Activated T-helper 2 cell treated with anti-CD3 and anti-CD28 coated beads, Interferon-gamma antibody, Interleukin-2, Interleukin-4, amounts not matched to agents 10 μg/mL and 5 μg/mL and 100 μg/mL, durations not matched to agents 14 hours and 24 hours and 36 hours (primary cell): ENCODE measurements around the gene SPRY4. TPM values are rescaled to one million over a fixed set of nuclear protein-coding genes. Genes with fewer than 3 reads are reported as not detected.
"Not testable (repeated sequence)": the region's sequence is repeated elsewhere in the genome, so short reads cannot be mapped to it uniquely, and the experiment has no call there.

Experiments
- DNase-seq: peaks from one replicate; pipeline ENCODE4 v3.0.0; 2021; ENCODE audit warnings: low spot score
- H3K27ac Mint-ChIP-seq: one replicate; pipeline ENCODE4 v1.8.0; 2021; ENCODE audit warnings: mixed read lengths
- H3K27me3 Mint-ChIP-seq: one replicate; pipeline ENCODE4 v1.8.0; 2021; ENCODE audit warnings: low read depth, mixed read lengths
- H3K36me3 Mint-ChIP-seq: one replicate; pipeline ENCODE4 v1.8.0; 2021; ENCODE audit warnings: low read depth, mixed read lengths
- H3K4me1 Mint-ChIP-seq: one replicate; pipeline ENCODE4 v1.8.0; 2021; ENCODE audit warnings: low read depth, mixed read lengths
- H3K4me3 Mint-ChIP-seq: one replicate; pipeline ENCODE4 v1.8.0; 2021; ENCODE audit warnings: low read depth, mild to moderate bottlenecking, moderate library complexity, mixed read lengths
- H3K9me3 Mint-ChIP-seq: one replicate; pipeline ENCODE4 v1.8.0; 2021; ENCODE audit warnings: mixed read lengths
- intact Hi-C: fragments of 100-400 bp; cut with micrococcal nuclease; formaldehyde crosslinking; loops from one replicate; pipeline ENCODE4 v1.15.1; 2023
- total RNA-seq: library from RNA; stranded (reverse); gene quantifications from 2 replicates; pipeline ENCODE4 v1.2.3, GENCODE V29; 2022

The SPRY4 gene
- total RNA-seq, 1 donor from 2014 or later = 0.64 TPM

GRCh38 chr5:142356716-142357468 is 32.1 kb upstream of the SPRY4 start:
- DNase-seq = peak; percentile 87
- Mint-ChIP-seq H3K4me1 (peaks cover 34% of the 10 kb centered on the region), H3K36me3 (no peaks in the 10 kb centered on the region), H3K27ac (peak overlapping the region; percentile 90), H3K9me3 (no peaks in the 10 kb centered on the region), H3K27me3 (peaks cover 9% of the 10 kb centered on the region), H3K4me3 (peak overlapping the region; percentile 73)
- intact Hi-C loops = loop anchor here (1.0 to 10.0 kb wide), 2 partner anchors 33 to 262 kb away; no protein-coding TSS in a partner anchor

GRCh38 chr5:142356349-142356715 is 31.5 kb upstream of the SPRY4 start:
- Mint-ChIP-seq H3K27ac (peak overlapping the region; percentile 87), H3K27me3 (peaks cover 9% of the 10 kb centered on the region), H3K36me3 (no peaks in the 10 kb centered on the region), H3K9me3 (no peaks in the 10 kb centered on the region), H3K4me1 (peaks cover 34% of the 10 kb centered on the region), H3K4me3 (peak overlapping the region; percentile 65)
- no peak for DNase-seq
- intact Hi-C loops = loop anchor here (10.0 kb wide), 1 partner anchor 262 kb away; no protein-coding TSS in a partner anchor

- DNase-seq = no peak
- intact Hi-C loops = loop anchor here (10.0 kb wide), 1 partner anchor 258 kb away; no protein-coding TSS in a partner anchor
- peaks cover 16% of the 10 kb centered on the region for H3K4me1 Mint-ChIP-seq
- no peaks in the 10 kb centered on the region for H3K9me3 Mint-ChIP-seq
- no peak overlapping the region for H3K4me3 Mint-ChIP-seq
- peaks cover 2% of the 10 kb centered on the region for H3K27me3 Mint-ChIP-seq
- no peaks in the 10 kb centered on the region for H3K36me3 Mint-ChIP-seq
- H3K27ac Mint-ChIP-seq = no peak overlapping the region
Measured at GRCh38 chr5:142353071-142353472, 28.3 kb upstream of the SPRY4 start.

DNA sequence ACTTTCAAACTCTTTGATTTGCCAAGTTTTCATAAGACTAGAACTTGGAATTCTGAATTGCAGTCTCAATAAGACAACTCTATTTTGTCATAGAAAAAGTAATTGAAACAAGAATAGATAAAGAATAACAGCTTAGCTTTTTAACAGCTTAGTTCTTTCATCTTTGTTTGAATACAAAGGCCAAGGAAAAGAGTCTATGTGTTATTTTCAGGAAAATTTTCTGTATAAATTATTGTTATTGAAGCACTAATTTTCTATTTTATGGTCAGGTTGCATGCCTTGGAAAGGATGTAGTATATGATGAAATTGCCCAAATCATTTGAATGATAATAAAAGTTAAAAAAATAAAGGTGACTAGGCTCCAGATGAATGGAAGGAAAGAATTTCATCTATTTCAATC is 25.2 kb upstream of the SPRY4 start:
- H3K27ac Mint-ChIP-seq = no peak overlapping the region
- peaks cover 2% of the 10 kb centered on the region for H3K27me3 Mint-ChIP-seq
- DNase-seq = no peak
- intact Hi-C loops = loop anchor here (10.0 kb wide), 1 partner anchor 255 kb away; no protein-coding TSS in a partner anchor
- H3K4me3 Mint-ChIP-seq = no peak overlapping the region
- peaks cover 4% of the 10 kb centered on the region for H3K4me1 Mint-ChIP-seq
- H3K36me3 Mint-ChIP-seq = peaks cover 2% of the 10 kb centered on the region
- H3K9me3 Mint-ChIP-seq = peaks cover 16% of the 10 kb centered on the region

DNA sequence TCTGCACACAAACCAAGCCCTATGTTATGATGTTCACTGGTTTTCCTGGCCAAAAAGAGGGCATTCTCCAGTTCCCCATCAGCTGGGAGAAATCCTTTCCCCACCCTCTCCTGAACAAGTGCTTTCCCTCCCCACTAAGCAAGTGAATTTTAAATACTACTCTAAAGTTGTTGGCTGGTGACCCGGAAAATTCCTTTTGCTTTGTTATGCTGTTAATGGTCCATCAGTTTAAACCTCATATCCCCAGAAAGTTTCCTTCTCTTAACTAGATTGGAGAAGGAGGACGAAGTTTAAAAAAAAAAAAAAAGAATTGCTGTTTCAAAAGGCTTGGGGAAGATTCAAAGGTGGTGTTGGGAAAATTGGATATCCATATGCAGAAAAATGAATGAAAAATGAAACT is 21.9 kb upstream of the SPRY4 start:
- intact Hi-C loops = no loop called here
- H3K4me3 Mint-ChIP-seq = no peak overlapping the region

DNA sequence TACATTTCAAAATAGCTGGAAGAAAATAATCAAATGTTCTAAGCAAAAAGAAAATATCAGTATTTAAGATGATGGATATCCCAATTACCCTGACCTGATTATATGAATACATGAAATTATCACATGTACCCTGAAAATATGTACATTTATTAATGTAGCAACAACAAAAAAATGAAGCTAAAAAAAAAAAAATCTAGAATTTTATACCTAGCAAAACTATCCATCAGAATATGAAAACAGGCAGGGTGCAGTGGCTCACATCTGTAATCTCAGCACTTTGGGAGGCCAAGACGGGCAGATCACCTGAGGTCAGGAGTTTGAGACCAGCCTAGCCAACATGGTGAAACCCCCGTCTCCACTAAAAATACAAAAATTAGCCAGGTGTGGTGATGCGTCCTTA is 20.1 kb upstream of the SPRY4 start:
- intact Hi-C loops, H3K4me1 Mint-ChIP-seq, H3K4me3 Mint-ChIP-seq, DNase-seq, H3K27ac Mint-ChIP-seq, H3K36me3 Mint-ChIP-seq, H3K27me3 Mint-ChIP-seq: not testable (repeated sequence)
- H3K9me3 Mint-ChIP-seq = peaks cover 38% of the 10 kb centered on the region

More for the DNA sequence above, 21.9 kb upstream of the SPRY4 start:
- Mint-ChIP-seq H3K9me3 (peaks cover 38% of the 10 kb centered on the region), H3K27ac (no peak overlapping the region), H3K4me1 (no peaks in the 10 kb centered on the region), H3K36me3 (peaks cover 5% of the 10 kb centered on the region), H3K27me3 (peaks cover 2% of the 10 kb centered on the region)
- DNase-seq = no peak

DNA sequence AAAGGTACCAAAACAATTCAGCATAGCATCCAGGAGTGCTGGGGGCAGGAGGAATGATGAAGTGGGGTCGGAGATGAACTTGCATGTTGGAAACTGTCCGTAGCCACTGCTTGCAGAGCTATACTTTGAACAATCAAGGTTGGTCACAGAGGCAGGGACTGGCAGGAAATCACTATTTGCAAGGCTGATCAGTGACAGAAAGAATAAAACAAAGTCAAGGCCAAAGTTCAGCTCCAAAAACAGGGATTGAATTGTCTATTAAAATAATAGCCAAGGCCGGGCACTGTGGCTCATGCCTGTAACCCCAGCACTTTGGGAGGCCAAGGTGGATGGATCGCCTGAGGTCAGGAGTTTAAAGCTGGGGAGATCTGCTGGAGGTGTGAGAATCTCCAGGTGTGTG is 18.7 kb upstream of the SPRY4 start:
- Mint-ChIP-seq H3K9me3 (peaks cover 38% of the 10 kb centered on the region), H3K36me3 (peaks cover 5% of the 10 kb centered on the region), H3K27me3 (peaks cover 2% of the 10 kb centered on the region), H3K4me1 (no peaks in the 10 kb centered on the region), H3K4me3 (no peak overlapping the region), H3K27ac (no peak overlapping the region)
- intact Hi-C loops = no loop called here
- DNase-seq = no peak

DNA sequence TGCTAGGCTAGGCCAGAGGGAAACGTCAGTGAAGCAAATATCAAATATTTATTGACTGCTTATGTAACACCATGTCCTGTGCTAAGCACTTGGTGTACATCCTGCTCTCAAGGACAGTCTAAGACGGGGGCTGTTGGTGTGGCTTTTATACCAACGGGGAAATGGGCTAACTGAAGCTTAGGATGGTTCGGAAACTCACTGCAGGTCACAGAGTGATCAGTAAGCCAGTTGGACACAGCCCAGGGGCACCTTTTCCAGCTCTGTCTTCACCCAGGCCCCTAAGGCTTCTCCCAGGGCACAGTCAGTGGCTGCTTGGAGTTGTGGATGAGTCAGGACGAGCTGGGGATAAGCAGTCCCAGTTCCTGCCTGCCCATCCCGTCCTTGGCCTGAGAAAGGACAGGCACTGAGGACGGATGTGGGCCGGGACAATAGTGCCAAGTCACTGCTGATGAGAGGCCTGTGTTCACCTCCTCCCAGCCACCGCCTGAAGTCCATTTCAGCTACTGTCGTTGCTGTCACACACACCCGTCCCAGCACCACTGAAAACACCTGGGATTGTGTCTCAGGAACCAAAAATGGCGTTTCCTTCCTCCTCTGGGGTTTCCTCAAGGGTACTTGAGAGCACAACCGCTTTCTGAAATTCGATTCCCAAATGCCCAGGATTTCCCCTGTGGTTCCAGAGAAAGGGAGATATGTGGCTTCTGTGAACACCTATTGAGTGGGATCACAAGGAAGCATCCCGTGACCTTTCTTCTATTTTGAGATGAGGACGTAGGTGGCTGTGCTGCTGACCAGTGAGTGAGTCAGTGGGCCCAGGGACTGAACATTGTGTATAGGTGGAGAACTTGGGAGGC is 17.5 kb upstream of the SPRY4 start:
- no peak for DNase-seq
- H3K9me3 Mint-ChIP-seq = peaks cover 38% of the 10 kb centered on the region
- H3K27ac Mint-ChIP-seq = no peak overlapping the region
- peaks cover 5% of the 10 kb centered on the region for H3K36me3 Mint-ChIP-seq
- no peak overlapping the region for H3K4me3 Mint-ChIP-seq
- intact Hi-C loops = no loop called here
- no peaks in the 10 kb centered on the region for H3K4me1 Mint-ChIP-seq
- H3K27me3 Mint-ChIP-seq = peaks cover 2% of the 10 kb centered on the region

DNA sequence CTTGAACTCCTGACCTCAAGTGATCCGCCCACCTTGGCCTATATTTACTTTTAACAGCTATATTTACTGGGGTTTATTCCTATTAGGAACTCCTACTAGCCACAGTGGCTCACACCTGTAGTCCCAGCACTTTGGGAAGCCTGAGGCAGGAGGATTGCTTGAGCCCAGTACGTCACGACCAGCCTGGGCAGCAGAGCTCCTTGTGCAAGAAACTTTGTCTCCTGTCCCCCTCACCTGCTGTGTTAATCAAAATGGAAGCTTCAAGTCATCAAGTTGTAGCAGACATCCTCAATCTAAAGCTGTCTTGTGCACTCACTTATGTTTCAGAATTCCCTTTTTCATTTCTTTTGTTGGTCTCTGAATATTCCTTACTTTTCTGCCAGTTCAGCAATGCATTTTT is 15.0 kb upstream of the SPRY4 start:
- Mint-ChIP-seq H3K36me3 (peaks cover 3% of the 10 kb centered on the region), H3K27ac (no peak overlapping the region), H3K9me3 (peaks cover 19% of the 10 kb centered on the region), H3K4me3 (no peak overlapping the region), H3K4me1 (no peaks in the 10 kb centered on the region), H3K27me3 (peaks cover 2% of the 10 kb centered on the region)
- DNase-seq = no peak
- intact Hi-C loops = no loop called here

- intact Hi-C loops = no loop called here
- no peaks in the 10 kb centered on the region for H3K4me1 Mint-ChIP-seq
- DNase-seq = no peak
- H3K27ac Mint-ChIP-seq = no peak overlapping the region
- peaks cover 2% of the 10 kb centered on the region for H3K27me3 Mint-ChIP-seq
- H3K36me3 Mint-ChIP-seq = no peaks in the 10 kb centered on the region
- H3K4me3 Mint-ChIP-seq = no peak overlapping the region
- H3K9me3 Mint-ChIP-seq = no peaks in the 10 kb centered on the region
Measured at GRCh38 chr5:142334538-142334937, 9.7 kb upstream of the SPRY4 start.

DNA sequence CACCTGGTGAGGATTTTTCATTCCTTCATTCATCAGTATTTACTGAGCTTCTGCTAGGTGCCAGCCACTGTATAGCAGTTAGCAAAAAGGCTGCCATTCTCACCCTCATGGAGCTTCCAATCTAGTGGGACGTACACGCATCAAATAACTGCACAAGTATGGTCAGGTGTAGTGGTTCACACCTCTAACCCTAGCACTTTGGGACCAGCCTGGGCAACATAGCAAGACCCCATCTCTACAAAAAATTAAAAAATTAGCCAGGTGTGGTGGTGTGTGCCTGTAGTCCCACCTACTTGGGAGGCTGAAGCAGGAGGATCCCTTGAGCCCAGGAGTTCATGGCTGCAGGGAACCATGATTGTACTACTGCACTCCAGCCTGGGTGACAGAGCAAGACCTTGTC is 8.9 kb upstream of the SPRY4 start:
- DNase-seq, H3K4me1 Mint-ChIP-seq, H3K9me3 Mint-ChIP-seq, H3K4me3 Mint-ChIP-seq, intact Hi-C loops, H3K36me3 Mint-ChIP-seq, H3K27ac Mint-ChIP-seq, H3K27me3 Mint-ChIP-seq: not testable (repeated sequence)

DNA sequence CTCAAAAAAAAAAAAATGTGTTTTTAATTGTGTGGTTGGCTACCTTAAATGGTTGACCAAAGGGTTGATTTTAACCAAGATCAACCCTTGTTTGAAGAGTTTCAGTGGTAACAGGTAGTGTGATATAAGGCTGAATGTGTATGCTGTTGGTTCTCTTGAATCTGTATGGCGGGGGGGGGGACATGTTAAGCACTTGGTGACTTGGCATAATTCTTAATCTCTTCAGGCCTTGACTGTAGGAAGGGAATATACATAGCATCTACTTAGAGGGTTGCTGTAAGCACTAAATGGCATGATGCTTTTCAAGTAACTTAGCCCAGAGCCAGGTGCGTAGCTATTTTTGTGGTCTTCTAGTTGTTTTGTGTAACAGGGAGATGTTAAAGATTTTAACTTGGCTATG is 5.6 kb upstream of the SPRY4 start:
- Mint-ChIP-seq H3K4me1 (peaks cover 3% of the 10 kb centered on the region), H3K4me3 (no peak overlapping the region), H3K9me3 (no peaks in the 10 kb centered on the region), H3K27me3 (peaks cover 23% of the 10 kb centered on the region), H3K36me3 (no peaks in the 10 kb centered on the region), H3K27ac (no peak overlapping the region)
- intact Hi-C loops = no loop called here
- no peak for DNase-seq

GRCh38 chr5:142330026-142330425 is 5.2 kb upstream of the SPRY4 start:
- H3K9me3 Mint-ChIP-seq = no peaks in the 10 kb centered on the region
- H3K4me1 Mint-ChIP-seq = peaks cover 4% of the 10 kb centered on the region
- peaks cover 23% of the 10 kb centered on the region for H3K27me3 Mint-ChIP-seq
- no peak overlapping the region for H3K27ac Mint-ChIP-seq
- H3K4me3 Mint-ChIP-seq = no peak overlapping the region
- intact Hi-C loops = no loop called here
- no peak for DNase-seq
- H3K36me3 Mint-ChIP-seq = no peaks in the 10 kb centered on the region
